Iris pigment epithelial cell (primary cell): Measurements from ENCODE around the gene XAB2.
A peak's percentile ranks its signal among the peaks of the same experiment; 100 is the strongest.
"Not testable (repeated sequence)": the region's sequence is repeated elsewhere in the genome, so short reads cannot be mapped to it uniquely, and the experiment has no call there.

ENCODE experiments used
- DNase-seq: peaks from one replicate; pipeline ENCODE4 v3.0.0-alpha.2; 2011; ENCODE audit warnings: low read depth

XAB2 gene

DNA sequence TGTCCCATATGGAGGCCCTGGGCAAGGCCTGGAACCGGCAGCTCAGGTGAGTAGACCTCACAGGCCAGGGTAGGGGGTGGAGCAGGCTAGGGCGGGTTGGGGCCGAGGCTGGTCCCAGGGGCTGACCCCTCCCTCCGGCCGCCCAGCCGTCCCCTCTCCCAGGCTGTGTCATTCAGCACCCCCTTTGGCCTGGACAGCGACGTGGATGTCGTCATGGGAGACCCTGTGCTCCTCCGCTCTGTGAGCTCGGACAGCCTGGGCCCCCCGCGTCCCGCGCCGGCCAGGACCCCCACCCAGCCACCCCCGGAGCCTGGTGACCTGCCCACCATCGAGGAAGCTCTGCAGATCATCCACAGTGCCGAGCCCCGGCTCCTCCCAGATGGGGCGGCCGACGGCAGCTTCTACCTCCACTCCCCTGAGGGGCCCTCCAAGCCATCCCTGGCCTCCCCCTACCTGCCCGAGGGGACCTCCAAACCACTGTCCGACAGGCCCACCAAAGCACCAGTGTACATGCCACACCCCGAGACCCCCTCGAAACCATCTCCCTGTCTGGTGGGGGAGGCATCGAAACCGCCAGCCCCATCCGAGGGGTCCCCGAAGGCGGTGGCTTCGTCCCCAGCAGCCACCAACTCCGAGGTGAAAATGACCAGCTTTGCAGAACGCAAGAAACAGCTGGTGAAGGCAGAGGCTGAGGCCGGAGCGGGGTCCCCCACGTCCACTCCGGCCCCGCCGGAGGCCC is 17.6 kb downstream of the XAB2 start:
- DNase-seq, result no peak

DNA sequence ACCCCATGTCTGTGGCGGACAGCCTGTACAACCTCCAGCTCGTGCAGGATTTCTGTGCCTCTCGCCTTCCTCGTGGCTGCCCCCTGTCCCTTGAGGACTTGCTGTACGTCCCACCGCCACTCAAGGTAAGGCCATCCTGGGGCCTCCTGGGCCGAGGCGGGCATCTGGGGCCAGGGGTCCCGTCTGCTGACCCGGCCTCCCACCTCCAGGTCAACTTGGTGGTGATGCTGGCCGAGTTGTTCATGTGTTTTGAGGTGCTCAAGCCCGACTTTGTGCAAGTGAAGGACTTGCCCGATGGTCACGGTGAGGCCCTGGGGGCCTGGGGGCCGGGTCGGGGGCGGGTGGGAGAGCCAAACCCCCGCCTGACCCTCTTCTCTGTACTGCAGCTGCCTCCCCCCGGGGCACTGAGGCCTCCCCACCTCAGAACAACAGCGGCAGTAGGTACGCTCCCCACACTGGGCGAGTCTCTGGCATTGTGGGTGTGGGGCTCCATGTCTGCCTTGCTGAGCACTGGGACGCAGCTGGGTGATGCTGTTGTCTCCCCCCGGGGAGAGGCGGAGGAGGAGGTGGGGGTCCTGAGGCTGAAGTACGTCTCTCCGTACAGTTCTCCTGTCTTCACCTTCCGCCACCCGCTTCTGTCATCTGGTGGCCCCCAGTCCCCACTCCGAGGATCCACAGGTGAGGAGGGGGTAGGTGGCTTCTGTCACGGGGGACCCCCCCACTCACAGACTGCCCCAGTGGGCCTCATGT is 18.7 kb downstream of the XAB2 start:
- DNase-seq, result no peak

DNA sequence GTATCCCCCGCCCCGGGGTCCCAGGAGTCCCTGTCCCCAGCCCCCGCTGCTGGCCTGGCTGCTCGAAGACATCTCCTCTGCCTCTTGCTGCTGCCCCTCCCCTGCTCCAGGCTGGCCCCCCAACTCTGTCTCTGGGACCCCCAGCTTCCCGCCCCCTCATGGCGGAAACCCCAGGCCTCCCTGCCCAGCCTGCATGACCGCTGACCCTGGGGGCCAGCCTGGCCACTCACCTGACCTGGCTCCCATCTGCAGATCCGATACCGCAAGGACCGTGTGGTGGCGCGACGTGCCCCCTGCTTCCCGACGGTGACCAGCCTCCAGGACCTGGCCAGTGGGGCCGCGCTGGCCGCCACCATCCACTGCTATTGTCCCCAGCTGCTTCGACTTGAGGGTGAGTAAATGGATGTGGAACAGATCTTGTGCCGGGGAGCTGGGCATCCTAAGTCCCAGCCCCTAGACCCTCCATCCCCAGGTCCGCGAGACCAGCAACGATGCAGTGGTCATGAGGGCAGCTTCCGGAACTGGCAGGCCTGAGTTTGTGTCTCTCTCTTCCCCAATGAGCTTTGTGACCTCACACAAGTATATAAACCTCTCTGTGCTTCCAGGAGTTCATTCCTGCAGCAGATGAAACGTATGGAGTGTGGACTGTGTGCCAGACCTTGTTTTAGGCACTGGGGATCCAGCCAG is 21.3 kb downstream of the XAB2 start:
- no peak for DNase-seq

DNA sequence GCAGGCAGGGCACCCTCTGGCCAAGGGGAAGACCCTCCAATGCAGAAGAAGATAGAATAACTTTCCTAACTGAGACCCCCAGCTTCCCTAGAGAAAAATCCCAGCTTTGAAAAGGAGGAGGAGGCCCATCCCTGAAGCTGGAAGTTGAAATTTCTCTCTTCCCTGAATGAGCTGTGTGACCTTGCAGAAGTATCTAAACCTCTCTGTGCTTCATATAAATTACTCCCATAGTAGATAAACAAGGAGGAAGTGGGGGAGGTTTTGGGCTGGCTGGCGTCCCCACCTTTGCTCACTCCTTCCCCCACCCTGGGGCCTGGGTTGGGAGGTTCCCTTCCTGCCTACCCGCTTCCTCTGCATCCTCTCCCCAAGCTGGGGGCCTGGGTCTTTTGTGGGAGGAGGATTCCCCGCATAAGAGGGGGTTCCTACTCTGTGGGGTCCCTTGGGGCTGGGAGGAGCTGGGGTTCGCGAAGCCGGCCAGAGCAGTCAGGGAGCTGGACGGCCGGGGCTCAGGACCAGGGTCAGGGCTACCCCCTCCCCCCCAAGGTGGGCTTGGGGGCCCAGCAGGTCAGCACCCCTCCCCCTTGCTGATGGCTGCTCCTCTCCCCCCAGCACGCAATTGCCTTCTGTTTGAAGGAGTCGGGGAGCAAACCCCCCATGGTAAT is 22.0 kb downstream of the XAB2 start:
- DNase-seq, result no peak

DNA sequence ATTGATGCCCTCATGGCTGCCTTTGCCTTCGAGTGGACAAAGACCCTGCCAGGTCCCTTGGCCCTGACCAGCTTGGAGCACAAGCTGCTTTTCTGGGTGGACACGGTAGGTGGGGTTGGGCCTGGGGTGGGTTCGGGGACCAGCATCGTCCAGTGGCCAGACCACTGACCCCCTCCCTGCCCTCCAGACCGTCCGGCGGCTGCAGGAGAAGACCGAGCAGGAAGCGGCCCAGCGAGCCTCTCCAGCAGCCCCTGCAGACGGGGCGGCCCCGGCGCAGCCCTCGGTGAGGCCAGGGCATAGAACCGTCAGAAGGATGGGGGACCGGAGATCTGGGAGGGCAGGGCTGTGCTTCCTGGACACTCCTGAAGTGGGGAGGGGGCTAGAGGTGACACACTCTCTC is 23.1 kb downstream of the XAB2 start:
- DNase-seq, result no peak

- peak; percentile 38 for DNase-seq
Observed at GRCh38 chr19:7605490-7606222, 23.7 kb downstream of the XAB2 start.

DNA sequence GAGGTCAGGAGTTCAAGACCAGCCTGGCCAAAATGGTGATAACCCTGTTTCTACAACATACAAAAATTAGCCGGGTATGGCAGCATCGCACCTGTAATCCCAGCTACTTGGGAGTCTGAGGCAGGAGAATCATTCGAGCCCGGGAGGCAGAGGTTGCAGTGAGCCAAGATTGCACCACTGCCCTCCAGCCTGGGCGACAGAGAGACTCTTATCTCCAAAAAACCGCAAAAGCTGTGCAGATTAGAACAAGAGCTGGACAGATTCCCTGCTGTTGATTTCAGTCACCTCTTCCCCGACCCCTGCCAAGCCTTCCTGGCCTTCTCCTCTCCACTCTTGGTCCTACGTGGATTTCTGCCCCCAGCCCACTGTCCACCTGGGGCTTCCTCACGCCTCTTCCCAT is 25.4 kb downstream of the XAB2 start:
- DNase-seq, result no peak

GRCh38 chr19:7602935-7603497 is 26.3 kb downstream of the XAB2 start:
- no peak for DNase-seq

DNA sequence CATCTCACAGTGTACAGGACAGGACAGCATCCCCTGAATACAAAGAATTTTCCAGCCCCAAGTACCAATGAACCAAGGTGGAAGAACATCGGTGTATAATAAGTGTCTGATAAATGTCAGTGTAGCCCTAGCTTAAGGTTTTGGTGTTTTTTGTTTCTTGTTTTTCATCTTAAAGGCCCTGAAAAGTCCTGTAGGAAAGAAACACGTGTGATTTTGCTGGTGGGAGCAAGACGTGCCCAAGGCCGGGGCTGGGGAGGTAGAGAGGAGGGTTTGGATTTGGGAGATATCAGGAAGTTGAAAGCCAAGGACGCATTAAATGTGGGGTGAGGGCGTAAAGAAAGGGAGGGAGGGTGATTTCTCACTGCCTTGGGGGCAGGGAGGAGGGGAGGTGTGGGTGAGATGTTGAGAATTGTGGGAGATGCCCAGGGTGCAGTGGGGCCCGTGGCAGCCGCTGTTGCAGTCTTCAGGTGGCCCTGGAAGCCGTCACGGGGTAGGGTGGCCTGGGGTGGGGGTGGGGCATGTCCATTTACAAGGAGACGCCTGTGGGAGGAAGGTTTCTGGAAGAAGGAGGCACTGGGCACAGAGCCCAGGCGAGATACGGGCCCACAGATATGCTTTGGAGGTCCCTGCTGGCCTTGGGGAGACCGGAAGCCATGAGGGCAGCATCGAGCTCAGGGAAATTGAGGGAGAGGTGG is 27.0 kb downstream of the XAB2 start:
- DNase-seq, result no peak

DNA sequence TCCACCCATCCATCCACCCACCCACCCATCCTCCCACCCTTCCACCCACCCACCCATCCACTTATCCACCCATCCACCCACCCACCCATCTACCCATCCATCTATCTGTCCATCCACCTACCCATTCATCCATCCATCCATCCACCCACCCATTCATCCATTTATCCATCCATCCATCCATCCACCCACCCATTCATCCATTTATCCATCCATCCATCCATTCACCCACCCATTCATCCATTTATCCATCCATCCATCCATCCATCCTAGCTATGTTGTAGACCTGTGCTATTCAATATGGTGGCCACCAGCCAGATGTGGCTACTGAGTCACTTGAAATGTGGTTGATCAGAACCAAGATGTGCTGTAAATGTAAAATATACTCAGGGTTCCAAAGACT is 28.6 kb downstream of the XAB2 start:
- DNase-seq, result no peak

DNA sequence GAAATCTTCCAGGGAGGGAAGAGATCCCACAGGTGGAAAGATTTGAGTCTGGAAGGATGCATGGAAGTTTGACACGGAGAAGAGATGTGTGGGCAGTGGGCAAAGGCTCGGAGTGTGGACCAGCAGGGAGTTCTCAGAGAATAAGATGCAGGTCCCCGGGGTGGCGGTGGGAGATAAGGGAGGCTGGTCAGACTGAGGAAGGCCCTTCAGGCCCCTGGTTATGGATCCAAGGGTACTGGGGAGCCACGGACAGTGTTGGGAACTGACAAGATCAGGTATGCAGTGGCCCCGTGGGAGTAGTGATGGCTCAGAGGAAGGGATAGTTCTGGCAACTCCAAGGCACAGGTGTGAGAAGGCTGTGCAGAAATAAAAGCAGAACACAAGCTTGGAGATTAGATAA is 31.2 kb downstream of the XAB2 start:
- DNase-seq, result no peak

- no peak for DNase-seq
Observed at GRCh38 chr19:7597689-7598088, 31.7 kb downstream of the XAB2 start.

- DNase-seq, result no peak
Observed at GRCh38 chr19:7596211-7596937, 33.0 kb downstream of the XAB2 start.

- peak; percentile 9 for DNase-seq
Observed at GRCh38 chr19:7595466-7596133, 33.7 kb downstream of the XAB2 start, which contains the start of gene CAMSAP3. Gene CAMSAP3 (plus strand): TSS chr19:7595863. CDS start chr19:7596003, 140 bp downstream.

DNA sequence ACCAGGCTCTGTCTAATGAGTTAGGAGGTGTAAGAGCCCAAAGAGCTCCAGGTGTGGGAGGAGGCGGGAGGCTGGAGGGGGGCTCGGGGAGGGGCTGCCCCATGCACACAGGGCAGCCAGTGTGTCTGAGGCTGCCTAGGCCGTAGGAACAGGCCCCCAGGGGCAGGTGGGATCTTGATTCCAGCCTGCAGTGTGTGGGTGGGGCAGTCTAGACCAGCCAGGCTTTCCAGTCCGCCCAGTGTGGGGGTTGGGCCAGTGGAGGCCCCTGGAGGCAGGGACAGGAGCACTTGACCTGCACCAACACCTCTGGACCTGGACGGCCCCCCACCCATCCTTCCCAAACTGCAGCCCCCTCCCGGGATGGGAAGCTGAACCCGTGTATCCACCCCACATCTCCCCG is 39.1 kb downstream of the XAB2 start:
- no peak for DNase-seq

DNA sequence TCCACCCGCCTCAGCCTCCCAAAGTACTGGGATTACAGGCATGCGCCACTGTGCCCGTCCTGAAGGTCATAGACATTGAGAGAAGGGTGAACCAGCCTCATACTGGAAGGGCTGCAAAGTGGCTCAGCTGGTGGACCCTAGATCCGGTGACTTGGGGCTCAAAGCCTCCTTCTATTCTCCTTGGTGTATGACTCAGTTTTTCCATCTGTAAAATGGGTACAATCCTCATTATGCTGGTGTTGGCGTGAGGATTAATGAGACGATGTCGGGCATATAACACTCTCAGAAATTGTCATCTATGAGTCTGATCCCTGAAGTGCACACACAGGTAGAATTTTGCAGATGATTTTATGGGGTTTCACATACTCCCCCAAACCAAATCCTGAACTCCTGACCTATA is 39.5 kb downstream of the XAB2 start:
- no peak for DNase-seq

DNA sequence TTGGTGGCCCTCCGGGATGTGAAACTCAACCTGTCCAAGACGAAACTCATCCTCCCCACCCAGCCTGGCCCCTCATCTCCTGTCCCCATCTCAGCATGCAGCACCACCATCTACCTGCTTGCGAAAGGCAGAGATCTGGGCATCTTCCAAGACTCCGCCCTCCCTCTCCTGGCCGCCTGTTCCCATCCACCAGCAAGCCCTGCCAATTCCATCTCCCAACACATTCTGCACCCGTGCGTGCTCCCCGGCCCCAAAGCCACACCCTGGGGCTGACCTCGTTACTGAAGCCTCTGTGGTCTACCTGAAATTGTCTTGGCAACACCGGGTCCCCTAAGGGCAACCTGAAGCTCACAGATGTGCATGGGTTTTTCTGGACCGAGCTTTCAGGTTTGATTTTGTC is 46.9 kb downstream of the XAB2 start:
- no peak for DNase-seq

- no peak for DNase-seq
Observed at GRCh38 chr19:7579182-7579581, 50.2 kb downstream of the XAB2 start.

DNA sequence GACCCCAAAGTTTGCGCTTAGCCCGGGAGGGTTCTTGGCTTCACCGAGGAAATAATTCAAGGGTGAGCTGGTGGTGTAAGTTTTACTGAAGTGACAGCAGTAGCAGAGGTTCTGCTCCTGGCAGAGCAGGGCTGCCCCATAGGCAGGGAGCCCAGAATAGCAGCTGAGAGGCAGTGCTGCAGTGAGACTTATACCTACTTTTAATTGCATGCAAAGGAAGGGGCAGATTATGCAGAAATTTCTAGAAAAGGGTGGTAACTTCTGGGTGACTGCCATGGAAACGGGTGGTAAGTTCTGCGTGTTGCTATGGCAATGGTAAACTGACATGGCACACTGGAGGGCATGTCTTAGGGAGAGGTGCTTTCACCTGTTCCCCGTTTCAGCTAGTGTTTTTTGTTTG is 51.2 kb downstream of the XAB2 start:
- DNase-seq, result no peak

GRCh38 chr19:7577422-7577821 is 51.9 kb downstream of the XAB2 start:
- DNase-seq, result not testable (repeated sequence)
